Measurements from ENCODE around the gene KAT7.

DNA sequence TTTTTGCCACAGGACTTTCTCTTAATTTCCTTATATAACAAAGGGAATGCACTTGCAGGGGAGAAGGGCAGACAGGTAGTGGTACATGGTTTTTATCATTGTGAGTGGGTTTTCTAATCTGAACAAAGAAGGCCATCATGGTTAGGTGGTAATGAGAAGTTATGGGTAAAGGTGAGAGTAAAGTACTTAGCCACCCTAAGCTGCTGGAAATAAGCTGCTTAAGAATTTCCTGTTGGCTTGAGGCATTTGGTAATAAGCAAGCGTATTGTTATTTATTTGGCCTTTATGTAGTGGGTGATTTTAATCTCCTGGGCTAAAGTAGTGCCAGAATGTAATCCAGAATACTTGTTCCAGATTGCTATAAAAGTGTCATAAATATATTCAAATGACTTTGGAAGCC, 32.3 kb downstream of the KAT7 start:
- no peak for TF ChIP-seq EZH2 (IDR thresholded peaks at IDR 0.05)
- no peak for TF ChIP-seq POLR2AphosphoS5 (IDR thresholded peaks at IDR 0.05; ENCODE audit: borderline replicate concordance, low read depth, low read length)
- no peak for TF ChIP-seq FOXP2 (optimal IDR thresholded peaks at IDR 0.05; ENCODE audit: control extremely low read depth, extremely low read length, insufficient read depth)
